G401.6 (cell line): ENCODE results near the gene BAG5.
"Not testable (repeated sequence)": the region's sequence is repeated elsewhere in the genome, so short reads cannot be mapped to it uniquely, and the experiment has no call there.

Experiments
- FAIRE-seq: peaks from 2 replicates; lab custom pipeline; 2012; peaks lifted over from hg19 to GRCh38; lab: Jason Lieb, UNC

The BAG5 gene

GRCh38 chr14:103562429-103563225, at the start of gene BAG5, which contains the start of gene COA8:
BAG5 (minus strand) TSS chr14:103562657; CDS start chr14:103561164, 1,493 bp downstream.
COA8 (plus strand) TSS chr14:103562960; CDS start chr14:103563002, 42 bp downstream.
- no peak for FAIRE-seq

- FAIRE-seq: no peak
These were observed 48.8 kb upstream of the BAG5 start for GRCh38 chr14:103611215-103611614.

GRCh38 chr14:103609081-103609480, 46.6 kb upstream of the BAG5 start:
- not testable (repeated sequence) for FAIRE-seq

GRCh38 chr14:103607822-103608221, 45.4 kb upstream of the BAG5 start:
- FAIRE-seq: no peak

GRCh38 chr14:103606963-103607668, 44.7 kb upstream of the BAG5 start:
- FAIRE-seq: no peak

- FAIRE-seq: no peak
These were observed 42.2 kb upstream of the BAG5 start for GRCh38 chr14:103604620-103605019.

- FAIRE-seq: no peak
These were observed 38.0 kb upstream of the BAG5 start for GRCh38 chr14:103600503-103600902.

- no peak for FAIRE-seq
These were observed 35.3 kb upstream of the BAG5 start for GRCh38 chr14:103597623-103598377.

- FAIRE-seq: no peak
These were observed 31.8 kb upstream of the BAG5 start for GRCh38 chr14:103594265-103594664.

GRCh38 chr14:103593577-103593976, 31.1 kb upstream of the BAG5 start:
- FAIRE-seq: no peak

GRCh38 chr14:103584326-103584915, 22.0 kb upstream of the BAG5 start:
- no peak for FAIRE-seq

- no peak for FAIRE-seq
These were observed 19.7 kb upstream of the BAG5 start for GRCh38 chr14:103581954-103582703.

GRCh38 chr14:103581206-103581605, 18.7 kb upstream of the BAG5 start:
- no peak for FAIRE-seq

- FAIRE-seq: no peak
These were observed 16.1 kb upstream of the BAG5 start for GRCh38 chr14:103578401-103579075.

GRCh38 chr14:103576371-103577024, 14.0 kb upstream of the BAG5 start:
- FAIRE-seq: peak; percentile 82

GRCh38 chr14:103574707-103575285, 12.3 kb upstream of the BAG5 start:
- FAIRE-seq: no peak

GRCh38 chr14:103574104-103574503, 11.6 kb upstream of the BAG5 start:
- no peak for FAIRE-seq

- no peak for FAIRE-seq
These were observed 7.0 kb upstream of the BAG5 start for GRCh38 chr14:103569408-103569807.

GRCh38 chr14:103568952-103569351, 6.5 kb upstream of the BAG5 start:
- no peak for FAIRE-seq

- FAIRE-seq: no peak
These were observed 1.5 kb upstream of the BAG5 start for GRCh38 chr14:103563844-103564505.
